Activated CD4-positive, alpha-beta T cell treated with anti-CD3 and anti-CD28 coated beads, Interleukin-2, amount 50 U/mL, for 48 hours (primary cell): ENCODE results near the gene SIMC1.

Experiments
- DNase-seq, 2 experiments: peaks; one replicate each; pipeline ENCODE4 v3.0.0-alpha.2; 2020

The SIMC1 gene

DNA sequence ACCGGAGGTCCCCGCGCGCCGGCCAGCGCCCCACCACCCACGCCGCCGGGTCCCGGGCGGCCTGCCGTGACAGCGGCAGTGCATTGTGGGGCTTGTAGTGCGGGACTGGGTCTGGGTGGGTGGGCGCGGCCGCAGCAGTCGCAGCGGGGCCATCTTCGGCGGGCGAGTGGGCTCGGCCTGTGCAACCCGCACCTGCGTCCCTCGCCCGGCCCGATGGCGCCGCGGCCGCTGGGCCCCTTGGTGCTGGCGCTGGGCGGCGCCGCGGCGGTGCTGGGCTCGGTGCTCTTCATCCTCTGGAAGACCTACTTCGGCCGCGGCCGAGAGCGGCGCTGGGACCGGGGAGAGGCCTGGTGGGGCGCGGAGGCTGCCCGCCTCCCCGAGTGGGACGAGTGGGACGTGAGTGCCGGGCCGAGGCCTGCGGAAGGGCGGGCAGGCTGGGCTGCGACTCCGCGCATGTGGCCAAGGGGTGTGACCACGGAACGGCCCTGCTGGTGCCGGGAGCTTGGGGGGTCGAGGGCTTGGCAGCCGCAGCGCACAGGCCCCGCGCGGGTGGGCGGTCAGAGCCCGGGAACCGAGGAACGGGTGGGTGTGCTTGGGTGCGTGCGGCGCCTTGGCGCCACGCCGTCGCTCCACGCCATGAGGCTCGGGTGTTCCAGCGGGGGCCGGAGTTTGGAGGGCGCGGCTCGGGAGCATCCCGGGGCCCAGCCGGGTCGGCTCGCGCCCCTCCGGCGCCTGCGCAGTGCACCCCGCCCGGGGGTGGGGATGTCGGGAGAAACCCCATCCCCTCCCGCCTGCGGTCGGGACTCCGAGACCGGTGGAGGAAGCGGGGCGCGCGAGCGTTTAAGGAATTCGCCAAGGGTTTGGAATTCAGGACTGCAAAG is 127.4 kb downstream of the SIMC1 start, which contains the start of gene ARL10:
TSS of gene ARL10 (plus strand) at position 137 of the 881 bp plus-strand sequence. CDS start at position 214, 77 bp downstream.
- peak; percentile 66 to 73 for DNase-seq

DNA sequence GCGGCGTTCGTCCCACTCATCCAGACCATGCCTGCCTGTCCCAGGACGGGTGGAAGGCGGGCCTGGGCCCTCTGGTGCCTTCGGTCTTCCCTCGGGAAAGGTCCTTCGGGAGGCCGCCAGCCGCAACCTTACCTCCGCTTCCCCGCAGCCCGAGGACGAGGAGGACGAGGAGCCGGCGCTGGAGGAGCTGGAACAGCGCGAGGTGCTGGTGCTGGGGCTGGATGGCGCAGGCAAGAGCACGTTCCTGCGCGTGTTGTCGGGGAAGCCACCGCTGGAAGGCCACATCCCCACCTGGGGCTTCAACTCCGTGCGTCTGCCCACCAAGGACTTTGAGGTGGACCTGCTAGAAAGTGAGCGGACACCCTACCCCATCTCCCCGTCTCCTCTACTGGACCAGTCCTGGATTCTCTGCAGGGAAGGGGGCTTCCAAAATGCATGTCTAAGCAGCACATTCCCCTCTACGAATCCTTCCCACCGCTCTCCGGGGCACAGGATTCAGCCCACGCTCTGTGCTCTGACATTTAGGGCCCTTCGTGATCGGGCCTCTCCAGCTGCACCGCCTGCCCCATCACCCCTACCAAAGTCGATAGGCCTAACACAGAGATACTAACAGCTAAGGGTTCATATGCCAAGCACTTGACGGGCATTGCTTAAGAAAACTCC is 128.1 kb downstream of the SIMC1 start:
- no peak for DNase-seq

DNA sequence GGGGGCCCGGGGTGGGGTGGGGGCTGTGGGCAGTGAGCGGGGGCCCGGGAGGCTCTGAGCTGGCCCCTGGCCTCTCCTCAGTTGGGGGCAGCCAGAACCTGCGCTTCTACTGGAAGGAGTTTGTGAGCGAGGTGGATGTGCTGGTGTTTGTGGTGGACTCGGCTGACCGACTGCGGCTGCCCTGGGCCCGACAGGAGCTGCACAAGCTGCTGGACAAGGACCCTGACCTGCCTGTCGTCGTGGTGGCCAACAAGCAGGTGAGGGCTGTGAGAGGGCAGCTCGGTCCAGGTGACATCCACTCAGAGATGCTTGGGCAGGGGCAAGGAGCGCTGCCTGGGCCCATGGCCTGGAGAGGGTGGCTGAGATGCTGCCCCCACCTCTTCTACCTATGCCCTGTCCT is 130.5 kb downstream of the SIMC1 start:
- DNase-seq: no peak

DNA sequence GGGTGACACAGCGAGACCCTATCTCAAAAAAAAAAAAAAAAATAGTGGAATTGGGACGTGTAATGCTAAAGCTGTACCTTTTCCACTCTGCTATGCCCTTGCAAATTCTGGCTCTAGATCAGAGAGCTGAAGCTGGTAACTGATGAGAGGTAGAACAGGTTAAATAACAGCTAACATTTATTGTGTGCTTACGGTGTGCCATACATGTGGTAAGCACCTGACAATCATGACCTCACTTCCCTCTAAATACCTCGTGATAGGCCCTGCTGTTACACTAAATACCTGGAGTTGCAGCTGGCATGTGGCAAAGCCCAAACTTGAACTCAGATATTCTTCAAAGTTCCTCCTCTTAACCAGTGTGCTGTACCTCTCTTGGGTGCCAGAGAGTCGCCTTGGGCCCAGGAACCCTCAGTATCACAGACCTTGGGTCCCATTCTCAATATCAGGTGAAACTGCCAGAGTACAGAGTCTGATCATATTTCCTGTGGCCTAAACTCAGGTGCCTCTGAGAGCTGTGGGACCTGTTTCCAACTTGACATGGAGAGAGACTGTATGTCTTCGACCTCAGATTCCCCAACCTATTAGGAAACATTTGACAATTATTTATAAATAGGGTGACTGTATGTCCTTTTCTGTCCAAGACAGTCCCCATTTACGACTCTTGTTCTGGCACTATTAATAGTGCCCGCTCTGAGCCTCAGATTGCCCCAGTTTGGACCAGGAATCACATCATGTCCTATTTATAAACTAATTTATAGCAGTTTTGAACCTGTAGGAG is 131.9 kb downstream of the SIMC1 start:
- DNase-seq: no peak

DNA sequence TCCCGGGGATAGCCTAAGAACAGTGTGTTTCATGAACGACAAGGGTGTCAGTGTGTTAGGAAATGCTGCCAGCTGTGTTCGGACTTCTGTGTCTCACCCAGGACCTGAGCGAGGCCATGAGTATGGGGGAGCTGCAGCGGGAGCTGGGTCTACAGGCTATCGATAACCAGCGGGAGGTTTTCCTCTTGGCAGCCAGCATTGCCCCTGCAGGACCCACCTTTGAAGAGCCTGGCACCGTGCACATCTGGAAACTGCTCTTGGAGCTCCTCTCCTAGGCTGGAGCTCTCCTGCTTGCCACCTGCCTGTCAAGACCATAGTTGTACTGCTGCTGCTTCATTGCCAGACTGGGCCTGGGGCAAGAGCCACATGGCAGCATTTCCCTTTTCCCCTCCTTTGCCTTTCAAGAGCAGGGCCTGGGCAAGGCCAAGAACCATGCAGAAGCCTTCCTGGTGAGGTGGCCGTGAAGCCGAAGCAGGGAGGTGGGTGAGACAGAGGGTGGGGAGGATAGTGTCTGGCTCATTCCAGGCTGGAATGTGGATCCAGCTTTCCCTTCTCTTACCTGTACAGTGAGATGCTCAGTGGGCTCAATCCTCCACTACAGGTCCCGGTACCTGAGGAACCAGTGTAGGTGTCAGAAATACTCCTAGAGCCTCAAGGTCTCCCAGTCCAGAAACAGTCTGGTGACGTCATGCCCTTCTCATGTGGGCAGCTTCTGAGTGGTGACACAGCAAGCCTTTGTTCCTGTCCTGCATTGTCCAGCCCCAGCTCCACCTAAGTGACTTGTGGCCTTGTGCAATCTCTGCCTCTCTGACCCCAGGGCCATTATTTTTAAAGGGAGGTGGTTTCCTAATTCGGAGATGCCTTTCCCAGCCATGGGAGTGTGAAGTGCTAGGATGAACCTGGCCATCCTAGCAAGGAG is 133.7 kb downstream of the SIMC1 start:
- no peak for DNase-seq

DNA sequence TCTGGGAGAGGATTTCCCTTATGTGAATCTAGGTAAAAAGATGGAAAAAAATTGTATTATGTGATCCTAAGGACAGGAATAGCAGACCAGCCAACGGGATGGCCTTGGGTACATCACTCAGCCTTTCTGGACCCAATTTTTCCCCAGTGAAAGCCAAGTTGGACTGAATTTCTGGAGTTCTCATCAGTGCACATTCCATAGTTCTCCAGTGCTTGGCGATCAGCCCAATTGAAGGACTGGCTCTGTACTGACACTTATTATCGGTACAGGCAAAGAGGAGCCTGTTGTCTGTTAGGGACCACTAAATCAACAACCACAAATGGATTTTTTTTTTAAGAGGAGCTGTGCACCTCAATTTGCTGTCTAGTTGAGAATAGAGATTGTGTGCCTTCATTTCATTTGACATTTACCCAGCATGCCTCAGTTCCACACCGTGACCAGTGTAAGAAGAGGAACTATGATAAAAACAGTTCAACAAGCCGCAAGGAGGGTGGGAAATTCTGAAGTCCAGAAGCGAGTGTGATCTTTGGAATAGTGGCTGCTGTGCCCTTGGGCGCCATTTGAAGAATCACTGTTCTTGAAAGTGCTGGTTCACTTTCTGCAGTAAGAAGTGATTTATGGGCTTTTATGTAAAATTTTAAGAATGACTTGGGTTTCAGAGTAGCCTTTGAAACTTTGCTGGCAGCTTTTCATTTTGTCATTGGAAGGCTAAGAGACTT is 135.0 kb downstream of the SIMC1 start:
- no peak for DNase-seq

DNA sequence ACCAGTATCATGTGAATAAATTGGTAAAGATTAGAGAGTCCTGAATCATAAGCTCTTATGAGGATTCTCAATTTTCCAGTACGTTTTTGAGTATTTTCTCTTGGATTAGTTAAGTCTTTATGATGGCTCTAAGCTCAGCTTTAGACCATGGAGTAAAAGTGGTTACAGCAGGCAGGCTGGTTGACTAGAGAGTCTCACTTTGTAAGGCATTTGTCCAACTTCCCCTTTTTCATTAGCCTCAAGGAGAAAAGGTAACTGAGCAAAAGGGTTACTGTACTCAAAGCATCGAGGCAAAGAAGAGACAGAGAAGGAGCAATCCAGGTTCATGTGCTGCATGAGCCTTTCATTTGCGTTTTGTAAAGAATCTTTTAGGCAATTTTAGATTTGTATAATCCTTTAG is 141.7 kb downstream of the SIMC1 start:
- DNase-seq: no peak

DNA sequence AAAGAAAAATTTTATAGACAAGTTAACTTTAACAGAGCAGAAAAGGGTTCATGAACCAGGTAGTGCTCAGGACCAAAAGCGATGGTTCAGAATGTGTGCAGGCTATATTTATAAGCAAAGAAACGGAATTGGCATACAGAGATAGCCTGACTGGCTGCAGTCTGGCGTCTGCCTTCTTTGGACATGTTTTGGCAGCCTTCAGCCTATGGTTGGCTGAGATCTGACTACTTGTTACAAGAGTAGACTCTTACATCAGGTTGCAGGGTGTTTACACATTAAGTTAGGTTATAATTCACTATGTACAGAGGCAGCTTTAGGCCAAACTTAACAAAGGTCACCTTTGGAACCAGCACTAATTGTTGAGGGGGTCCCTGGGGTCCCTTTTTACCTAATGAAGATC is 143.2 kb downstream of the SIMC1 start:
- DNase-seq: no peak

DNA sequence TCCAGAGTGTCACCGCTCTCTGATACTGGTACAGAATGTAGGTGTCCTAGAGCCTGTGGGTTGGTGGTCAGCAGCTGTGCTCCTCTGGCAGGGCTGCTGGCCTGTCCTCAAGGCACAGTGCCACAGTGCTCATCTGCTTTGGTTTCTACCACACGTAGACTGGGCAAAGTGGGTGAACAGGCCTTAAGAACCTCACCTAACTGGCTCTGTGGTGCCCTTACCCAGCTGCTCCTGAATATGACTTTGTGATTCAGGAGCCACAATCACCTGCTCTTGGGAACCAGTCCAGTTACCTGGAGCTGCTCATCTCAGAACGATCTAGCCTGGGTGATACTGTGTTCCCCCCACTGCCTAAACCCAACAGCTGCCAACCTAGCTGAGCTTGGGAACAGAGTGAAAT is 143.8 kb downstream of the SIMC1 start:
- DNase-seq: no peak

DNA sequence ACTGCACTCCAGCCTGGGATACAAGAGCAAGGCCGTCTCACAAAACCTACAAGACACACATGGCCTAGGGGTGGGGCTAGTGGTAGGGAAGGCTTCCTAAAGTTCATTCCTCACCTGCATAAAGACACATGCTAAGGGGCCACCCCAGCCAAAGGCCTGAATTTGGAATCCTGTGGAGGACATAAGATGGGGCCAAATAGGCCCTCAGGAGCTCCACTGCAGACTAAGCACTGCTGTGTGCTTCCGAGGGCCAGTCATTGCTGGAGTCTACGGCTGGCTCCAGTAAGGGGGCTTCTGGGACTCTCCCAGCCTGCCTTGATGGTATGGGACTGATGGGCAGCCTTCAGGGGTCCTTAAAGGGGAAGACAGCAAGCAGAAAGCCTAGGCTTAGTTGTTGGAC is 144.5 kb downstream of the SIMC1 start:
- DNase-seq: no peak

DNA sequence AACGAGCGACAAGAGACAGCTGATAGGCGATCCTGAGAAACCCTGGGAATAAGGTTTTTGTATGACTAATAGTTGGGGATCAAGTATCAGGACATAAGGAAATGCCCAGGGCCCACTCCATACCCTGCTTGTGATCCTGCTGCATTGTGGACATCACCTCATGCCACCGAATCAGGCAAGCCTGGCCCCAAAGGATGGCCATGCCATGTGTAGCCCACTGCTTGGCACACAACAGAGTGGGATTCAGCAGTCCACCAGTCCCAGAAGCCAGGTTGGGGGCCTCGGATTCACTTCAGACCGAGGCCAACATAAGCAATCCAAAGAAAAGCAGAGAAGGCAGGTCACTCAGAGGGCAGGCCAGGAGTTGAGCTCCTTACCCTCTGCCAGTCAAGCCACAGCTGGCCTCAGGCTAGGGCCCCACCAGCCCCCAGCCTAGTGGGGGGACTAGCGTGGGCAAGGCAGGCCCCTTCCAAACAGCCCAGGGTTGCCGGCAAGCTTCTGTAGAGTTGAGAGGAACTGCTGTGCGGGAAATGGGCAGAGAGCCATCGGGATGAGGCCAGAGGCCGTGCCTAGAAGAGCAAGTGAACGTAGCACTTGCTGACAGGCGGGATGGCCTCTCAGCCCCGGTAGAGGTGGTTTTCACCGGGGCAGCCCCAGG is 145.2 kb downstream of the SIMC1 start:
- no peak for DNase-seq

DNA sequence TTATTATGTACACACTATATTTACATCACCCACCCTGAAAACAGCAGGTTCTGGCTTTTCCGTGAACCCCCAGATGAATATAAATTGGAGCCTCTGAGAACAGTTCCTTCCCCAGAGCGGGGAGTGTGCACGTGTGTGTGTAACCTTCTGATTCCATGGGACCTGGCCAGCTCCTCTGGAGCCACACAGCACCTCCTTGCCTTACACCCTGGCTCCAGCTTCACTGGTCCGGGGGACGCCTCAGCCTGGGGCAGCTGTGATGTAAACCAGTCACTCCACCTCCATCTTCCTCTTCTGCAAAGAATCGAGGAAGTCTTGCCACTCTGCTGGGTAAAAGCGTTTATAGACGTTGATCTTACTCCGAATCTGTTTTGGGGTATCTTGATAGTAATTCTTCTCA is 145.7 kb downstream of the SIMC1 start:
- no peak for DNase-seq

DNA sequence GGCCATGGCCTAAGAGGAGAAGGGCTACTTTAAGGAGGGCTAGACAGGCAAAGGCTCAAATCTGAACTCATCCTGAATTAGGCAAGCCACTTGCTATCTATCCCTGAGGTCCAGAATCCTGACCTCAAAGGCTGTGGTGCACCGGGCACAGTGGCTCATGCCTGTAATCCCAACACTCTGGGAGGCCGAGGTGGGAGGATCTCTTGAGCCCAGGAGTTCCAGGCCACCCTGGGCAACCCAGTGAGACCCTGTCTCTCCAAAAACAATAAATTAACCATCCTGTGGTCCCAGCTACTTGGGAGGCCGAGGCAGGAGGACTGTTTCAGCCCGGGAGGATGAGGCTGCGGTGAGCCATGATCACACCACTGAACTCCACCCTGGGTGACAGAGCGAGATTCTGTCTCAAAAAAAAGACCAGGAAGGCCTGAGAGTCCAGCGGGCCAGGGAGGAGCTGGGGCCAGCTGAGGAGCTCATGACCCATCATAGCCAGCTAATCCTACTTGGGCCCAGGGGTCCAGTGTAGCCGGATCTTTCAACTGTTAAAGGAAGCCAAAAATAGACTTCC is 146.2 kb downstream of the SIMC1 start:
- DNase-seq: no peak

DNA sequence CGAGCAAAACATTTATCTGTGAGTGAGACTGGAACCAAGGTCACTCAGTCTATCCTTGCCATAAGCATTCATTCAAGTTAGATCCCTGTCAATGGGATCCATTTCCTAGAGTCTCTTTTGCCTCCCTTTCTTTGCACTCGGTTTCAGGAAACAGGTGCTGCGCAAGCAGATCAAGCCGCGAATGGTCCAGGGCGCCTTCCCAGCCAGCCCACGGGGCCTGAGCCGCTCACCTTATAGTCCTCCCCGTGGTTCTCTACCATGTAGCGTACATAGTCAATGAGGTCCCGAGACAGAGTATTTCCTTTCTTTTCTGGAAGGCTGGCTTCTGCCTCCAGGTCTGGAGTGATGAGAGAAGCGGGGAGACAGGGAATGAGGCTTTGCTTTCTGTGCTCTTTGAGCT is 146.8 kb downstream of the SIMC1 start:
- no peak for DNase-seq

DNA sequence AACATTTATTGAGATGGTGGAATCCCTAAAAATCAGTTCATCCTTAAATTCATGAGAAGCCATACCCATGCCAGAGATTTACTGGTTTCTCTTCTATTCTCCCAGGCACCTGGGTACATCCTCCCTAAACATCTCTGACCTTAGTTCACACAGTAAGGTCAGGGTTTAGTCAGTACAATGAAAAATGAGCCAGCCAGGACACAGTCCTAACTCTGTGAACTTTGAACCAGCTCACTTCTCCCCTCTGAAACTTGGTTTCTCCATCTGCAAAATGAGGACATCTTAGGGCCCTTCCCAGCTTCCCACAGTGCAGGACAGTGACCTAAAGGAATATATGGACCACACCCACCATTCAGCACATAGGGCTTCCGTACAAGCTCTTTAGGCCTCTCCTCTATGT is 148.3 kb downstream of the SIMC1 start:
- DNase-seq: no peak

DNA sequence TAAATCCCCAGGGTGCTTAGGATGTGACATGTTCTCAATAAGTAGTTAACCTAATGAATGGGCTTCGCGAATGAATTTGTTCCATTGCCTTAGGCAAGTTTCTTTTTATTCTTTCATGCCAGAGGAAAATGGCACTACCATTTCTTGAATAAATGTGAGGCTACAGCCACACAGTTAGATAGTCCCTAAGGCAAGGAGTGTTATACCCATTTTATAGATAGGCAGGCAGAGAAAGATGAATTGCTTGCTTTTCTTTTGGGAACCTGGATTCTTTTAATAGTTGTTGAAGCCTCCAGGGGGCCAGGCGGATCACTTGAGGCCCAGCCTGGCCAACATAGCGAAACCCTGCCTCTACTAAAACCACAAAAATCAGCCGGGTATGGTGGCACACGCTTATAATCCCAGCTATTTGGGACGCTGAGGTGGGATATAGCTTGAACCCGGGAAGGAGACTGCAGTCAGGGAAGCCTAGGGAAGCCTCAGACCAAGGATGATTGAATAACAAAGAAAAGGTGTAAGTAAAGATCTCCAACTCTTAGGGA is 149.2 kb downstream of the SIMC1 start:
- no peak for DNase-seq

DNA sequence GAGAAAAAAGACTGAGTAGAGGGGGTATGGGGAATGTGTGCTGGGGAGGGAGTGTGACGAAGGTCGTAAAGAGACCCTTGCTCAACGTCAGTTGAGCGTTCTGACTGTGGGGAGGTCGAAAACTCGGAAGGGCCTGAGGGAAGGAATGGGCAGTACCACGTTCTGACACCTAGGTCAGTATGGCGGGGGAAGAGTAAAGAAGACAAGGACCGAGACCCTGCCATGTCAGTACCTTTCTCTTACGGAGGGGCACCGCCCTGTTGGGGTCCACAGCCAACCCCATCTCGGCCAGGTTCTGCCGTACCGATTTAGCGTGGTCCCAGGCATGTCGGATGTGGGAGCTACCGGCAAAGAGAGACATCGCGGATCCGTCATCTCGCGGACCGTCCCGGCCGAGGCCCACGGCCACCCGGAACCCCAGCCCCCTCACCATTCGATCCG is 149.8 kb downstream of the SIMC1 start:
- peak in 1 of 2 experiments; percentile 3 for DNase-seq

DNA sequence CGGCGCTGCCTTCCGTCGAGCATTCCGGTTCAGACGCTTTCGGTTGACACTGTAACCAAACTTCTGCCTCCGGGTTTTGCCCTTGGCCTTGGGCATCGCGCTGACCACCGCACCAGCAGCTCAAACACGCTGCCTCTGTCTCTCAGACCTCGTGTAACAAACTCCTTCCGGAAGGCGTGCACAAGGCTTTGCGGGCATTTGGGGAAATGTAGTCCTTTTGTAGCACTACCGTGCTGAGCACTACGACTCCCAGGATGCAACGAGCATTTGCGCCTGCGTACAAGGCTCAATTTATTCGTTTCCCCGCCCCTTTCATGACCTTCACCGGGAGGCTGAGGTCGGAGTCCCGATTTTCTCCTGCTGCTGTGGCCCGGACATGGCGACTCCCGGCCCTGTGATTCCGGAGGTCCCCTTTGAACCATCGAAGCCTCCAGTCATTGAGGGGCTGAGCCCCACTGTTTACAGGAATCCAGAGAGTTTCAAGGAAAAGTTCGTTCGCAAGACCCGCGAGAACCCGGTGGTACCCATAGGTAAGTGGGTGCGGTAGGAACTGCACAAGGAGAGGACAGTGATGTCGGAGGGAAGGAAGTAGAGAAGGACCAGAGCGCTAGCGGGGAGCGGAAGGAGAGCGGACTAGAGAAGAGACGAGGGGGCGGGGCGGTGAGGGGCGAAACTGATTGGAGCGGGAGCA is 150.4 kb downstream of the SIMC1 start, which contains the start of the genes HIGD2A and NOP16:
TSS of gene HIGD2A (plus strand) at position 308 of the 691 bp plus-strand sequence. CDS start at position 377, 69 bp downstream.
TSS of gene NOP16 (minus strand) at position 155 of the 691 bp plus-strand sequence. CDS start at position 96, 59 bp downstream.
- peak; percentile 100 for DNase-seq
